Esophagus muscularis mucosa (tissue), 4 donors: ENCODE results near the gene CTR9.

Experiments
- CTCF ChIP-seq, 3 experiments: fragments of 200-600 bp in 2 of 3; fragments of 450-650 bp in 1 of 3; sonication (generic) in 2 of 3; IDR thresholded peaks; one replicate each; pipeline ENCODE4 v1.5.1; 2017 to 2019; ENCODE audit warnings: antibody characterized with exemption in 3 of 3, mild to moderate bottlenecking in 2 of 3, moderate library complexity in 1 of 3
- EP300 ChIP-seq: sonication (generic); formaldehyde crosslinking; IDR thresholded peaks from one replicate; pipeline ENCODE4 v1.6.1; 2017; ENCODE audit warnings: antibody characterized with exemption
- POLR2AphosphoS5 ChIP-seq, 2 donors: sonication (generic); formaldehyde crosslinking; IDR thresholded peaks; one replicate each; pipeline ENCODE4 v1.6.1; 2017; ENCODE audit warnings: antibody characterized with exemption in 2 of 2

- TF ChIP-seq POLR2AphosphoS5 (IDR thresholded peaks at IDR 0.05) (no peak), CTCF (IDR thresholded peaks at IDR 0.05) (no peak), EP300 (no peak)
These were observed 55.2 kb downstream of the CTR9 start for GRCh38 chr11:10806206-10806605.
